ENCODE measurements around the gene HCFC1.

HCFC1 gene

DNA sequence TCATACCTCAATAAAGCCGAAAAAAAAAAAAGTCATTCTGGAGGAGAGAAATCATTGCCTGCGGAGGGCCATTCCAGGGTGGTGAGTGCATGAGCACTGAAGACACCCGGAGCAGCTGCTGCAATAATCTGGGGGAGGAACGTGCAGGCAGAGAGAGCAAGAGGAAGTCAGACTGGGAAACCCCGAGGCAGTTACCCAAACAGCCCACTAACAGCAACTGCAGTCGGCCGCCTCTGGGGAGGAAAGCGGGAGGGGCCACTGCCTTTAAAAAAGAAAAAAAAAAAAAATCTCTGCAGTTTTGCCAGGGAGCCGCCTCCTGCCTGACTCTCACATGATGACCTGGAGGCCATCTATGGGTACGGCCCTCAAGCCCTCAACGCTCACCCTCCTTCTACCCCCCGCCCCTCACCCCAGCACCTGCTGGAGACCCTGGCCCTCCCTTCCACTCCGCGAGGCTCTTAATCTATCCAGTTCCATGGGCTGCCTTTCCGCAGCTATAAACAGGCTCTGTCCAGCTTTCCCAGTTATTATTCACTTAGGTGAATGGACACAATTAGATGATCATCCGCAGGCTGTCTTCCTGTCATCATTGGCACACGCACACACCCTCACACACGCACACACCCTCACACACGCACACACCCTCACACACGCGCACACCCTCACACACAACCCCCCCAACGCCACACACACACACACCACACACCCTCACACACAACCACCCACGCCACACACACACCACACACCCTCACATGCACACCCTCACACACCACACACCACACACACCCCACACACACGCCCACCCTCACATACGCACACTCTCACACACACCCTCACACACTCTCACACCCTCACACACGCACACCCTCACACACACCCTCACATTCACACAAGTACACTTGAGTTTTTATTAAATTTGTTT is 70.5 kb downstream of the HCFC1 start:
- no peak overlapping the region for H3K4me3 ChIP-seq (ENCODE audit: control insufficient read depth, low read depth, low read length)
- TF ChIP-seq, protein P1, sequence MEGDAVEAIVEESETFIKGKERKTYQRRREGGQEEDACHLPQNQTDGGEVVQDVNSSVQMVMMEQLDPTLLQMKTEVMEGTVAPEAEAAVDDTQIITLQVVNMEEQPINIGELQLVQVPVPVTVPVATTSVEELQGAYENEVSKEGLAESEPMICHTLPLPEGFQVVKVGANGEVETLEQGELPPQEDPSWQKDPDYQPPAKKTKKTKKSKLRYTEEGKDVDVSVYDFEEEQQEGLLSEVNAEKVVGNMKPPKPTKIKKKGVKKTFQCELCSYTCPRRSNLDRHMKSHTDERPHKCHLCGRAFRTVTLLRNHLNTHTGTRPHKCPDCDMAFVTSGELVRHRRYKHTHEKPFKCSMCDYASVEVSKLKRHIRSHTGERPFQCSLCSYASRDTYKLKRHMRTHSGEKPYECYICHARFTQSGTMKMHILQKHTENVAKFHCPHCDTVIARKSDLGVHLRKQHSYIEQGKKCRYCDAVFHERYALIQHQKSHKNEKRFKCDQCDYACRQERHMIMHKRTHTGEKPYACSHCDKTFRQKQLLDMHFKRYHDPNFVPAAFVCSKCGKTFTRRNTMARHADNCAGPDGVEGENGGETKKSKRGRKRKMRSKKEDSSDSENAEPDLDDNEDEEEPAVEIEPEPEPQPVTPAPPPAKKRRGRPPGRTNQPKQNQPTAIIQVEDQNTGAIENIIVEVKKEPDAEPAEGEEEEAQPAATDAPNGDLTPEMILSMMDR (IDR thresholded peaks at IDR 0.05; ENCODE audit: control insufficient read depth, insufficient read depth, low read depth, low read length, missing control alignments), result no peak
- peak; percentile 52 for DNase-seq (ENCODE audit: low read depth)

DNA sequence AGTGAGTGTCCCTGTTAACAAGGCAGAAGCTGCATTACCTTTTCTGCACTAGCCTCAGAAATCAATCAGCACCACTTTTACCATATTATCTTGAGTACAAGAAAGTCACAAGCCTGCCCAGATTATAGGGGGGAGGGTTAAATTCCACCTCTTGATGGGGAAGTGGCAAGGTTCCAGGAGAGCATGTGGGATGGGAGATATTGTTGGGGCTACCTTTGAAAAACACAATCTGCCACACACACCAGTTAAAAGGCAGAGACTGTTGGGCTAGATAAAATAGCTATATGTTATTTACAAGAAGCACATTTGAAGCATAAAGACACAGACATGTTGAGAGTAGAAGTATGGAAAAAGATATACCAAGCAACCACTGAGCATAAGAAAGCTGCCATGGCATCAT is 73.7 kb downstream of the HCFC1 start:
- TF ChIP-seq, protein P1 (IDR thresholded peaks at IDR 0.05; ENCODE audit: control insufficient read depth, insufficient read depth, low read depth, low read length, missing control alignments), result no peak
- no peak overlapping the region for H3K4me3 ChIP-seq (ENCODE audit: control insufficient read depth, low read depth, low read length)
- no peak for DNase-seq (ENCODE audit: low read depth)

All from AG09309 (cell line).